Activated CD8-positive, alpha-beta memory T cell treated with anti-CD3 and anti-CD28 coated beads for 48 hours (primary cell): ENCODE measurements around the gene TIMP2.
A peak's percentile ranks its signal among the peaks of the same experiment; 100 is the strongest.
"Not testable (repeated sequence)": the region's sequence is repeated elsewhere in the genome, so short reads cannot be mapped to it uniquely, and the experiment has no call there.

ENCODE experiments used
- DNase-seq, 3 experiments: peaks; one replicate each; pipeline ENCODE4 v3.0.0-alpha.2; 2020; ENCODE audit warnings: low read depth in 2 of 3, low spot score in 2 of 3

Gene TIMP2

DNA sequence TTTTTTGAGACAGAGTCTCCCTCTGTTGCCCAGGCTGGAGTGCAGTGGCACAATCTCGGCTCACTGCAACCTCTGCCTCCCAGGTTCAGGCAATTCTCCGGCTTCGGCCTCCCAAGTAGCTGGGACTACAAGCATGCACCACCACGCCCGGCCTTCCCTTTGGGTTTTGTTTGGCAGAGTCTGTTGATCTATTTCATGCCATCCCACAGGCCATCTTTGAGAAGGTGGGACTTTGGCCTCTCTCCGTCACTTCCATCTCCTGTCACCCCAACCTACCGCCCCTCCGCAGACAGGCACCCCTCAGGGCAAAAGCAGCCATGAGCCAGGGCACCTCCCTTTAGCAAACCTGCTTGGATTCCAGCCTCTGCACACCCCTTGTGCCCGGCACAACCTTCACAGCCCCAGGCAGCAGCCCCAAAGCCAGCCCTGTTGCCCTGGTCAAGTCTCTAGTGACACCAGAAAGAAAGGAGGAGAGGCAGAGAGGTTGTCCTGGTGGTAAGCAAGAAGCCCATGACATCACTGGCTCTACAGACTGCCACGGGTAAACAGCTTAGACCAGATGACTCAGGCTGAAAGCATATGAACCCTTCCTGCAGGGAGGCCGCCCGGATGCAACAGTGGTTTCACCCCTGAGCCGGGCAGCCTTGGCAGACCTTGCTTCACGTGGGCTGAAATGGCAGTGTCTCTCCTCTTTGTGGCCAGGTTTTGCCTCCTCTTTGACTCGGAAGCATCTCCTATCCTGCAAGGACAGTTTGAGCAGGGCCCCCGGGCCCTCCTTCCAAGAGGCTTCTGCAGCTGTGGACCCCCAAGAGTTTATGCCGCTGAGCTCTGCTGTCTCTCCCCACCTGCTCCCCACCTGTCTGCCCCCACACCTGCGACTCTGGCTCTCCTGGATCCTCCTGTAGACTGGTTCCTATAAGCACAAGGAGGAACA lies 8.1 kb upstream of the TIMP2 start:
- peak in 1 of 3 experiments; percentile 25 for DNase-seq

DNA sequence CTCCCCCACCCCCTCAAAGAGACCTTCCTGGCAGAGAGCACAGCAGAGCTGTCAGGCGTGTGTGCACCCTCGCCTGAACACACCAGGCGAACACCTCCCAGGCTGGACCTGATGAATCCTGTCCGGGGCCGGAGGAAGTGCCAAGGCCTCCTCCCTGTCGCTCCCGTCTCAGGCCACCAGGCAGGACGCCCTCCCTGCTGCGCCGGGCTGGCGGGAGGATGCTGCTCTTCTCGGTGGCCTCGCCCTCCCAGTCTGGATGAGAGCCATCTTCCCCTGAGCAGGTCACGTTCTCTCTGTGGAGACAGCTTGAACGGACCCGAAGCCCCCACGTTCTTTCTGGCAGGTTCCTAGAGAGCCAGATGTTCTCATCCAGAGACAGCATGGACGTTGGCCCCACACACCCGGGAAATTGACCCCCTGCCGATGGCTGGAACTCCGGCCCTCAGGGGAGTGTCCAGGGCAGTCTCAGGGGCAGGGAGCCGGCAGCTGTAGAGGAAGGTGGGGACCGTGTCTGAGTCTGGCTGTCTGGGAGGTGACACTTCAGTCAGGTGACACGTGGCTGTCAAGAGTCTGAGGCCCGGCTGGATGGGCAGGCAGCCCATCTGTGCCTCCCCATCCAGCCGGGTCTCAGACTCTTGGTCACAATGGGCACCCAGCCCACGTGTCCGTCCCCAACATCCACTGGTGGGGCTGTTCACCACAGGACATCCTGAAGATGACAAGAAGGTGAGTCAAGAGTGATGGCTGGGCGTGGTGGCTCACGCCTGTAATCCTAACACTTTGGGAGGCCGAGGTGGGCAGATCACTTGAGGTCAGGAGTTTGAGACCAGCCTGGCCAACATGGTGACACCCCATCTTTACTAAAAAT lies 5.0 kb upstream of the TIMP2 start:
- no peak for DNase-seq

DNA sequence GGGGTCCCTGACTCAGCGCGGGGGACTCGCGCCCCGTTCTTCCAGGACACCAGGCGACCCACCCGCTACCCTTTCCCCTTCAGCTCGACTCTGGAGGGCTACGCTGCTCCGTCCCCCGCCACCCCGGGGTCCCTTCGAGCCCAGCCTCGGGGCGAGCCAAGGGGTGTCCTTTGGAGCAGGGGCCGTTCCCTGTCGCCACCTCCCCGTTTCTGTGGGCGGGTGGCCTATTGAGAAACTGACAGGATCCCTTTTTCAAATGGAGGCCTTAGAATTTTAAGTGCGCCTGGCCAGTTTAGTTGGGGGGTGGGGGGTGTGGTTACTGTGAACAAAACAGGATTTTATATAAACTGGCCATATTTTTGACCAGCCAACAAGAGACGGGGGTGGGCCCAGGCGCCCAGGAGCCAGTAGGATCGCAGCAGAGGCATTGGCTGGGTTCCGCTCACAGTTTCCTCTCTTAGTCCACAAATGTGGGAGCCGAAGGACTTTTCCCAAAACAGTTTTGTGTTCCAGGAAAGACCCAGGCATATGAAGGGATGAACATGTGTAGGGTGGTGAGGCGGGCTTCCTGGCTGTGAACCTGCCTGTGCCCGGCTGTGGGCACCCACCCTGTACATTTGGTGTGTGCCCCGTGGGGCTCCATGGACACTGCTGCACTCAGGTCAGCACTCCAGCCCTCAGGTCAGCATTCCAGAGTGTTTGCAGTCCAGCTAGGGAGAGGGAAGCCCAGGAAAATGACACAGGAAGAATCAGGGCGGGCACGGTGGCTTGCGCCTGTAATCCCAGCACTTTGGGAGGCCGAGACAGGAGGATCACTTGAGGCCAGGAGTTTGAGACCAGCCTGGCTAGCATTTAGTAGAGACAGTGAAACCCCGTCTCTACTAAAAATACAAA lies 722 bp upstream of the TIMP2 start:
- DNase-seq, result no peak

DNA sequence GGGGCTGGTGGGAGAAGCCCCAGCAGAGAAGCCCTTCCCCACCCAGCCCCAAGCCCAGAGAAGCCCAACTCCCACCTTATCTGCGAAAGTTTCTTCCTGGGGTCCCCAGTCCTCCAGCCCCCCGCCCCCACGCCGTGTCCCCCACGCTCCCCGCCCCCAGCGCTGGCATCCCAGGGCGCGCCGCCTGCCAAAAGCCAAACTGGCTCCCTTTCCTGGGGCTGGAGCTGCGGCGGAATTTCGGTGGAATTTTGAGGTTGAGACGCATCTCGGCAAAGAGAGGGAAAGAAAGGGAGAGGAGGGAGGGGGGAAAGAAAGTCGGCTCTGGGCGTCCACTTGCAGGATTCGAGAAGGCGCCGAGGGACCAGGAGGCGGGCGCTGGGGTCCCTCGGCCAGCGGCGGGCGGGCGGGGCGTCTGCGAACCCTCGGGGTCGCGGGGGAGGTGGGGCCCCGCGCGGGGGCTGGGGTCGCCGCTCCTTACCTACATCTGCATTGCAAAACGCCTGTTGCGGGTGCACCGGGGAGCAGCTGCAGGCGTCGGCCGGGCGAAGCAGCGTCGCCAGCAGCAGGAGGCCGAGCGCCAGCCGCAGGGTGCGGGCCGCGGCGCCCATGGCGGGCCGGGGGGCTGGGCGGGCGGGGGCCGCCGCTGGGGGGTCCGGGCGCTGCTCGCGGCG lies 571 bp downstream of the TIMP2 start:
- no peak for DNase-seq

DNA sequence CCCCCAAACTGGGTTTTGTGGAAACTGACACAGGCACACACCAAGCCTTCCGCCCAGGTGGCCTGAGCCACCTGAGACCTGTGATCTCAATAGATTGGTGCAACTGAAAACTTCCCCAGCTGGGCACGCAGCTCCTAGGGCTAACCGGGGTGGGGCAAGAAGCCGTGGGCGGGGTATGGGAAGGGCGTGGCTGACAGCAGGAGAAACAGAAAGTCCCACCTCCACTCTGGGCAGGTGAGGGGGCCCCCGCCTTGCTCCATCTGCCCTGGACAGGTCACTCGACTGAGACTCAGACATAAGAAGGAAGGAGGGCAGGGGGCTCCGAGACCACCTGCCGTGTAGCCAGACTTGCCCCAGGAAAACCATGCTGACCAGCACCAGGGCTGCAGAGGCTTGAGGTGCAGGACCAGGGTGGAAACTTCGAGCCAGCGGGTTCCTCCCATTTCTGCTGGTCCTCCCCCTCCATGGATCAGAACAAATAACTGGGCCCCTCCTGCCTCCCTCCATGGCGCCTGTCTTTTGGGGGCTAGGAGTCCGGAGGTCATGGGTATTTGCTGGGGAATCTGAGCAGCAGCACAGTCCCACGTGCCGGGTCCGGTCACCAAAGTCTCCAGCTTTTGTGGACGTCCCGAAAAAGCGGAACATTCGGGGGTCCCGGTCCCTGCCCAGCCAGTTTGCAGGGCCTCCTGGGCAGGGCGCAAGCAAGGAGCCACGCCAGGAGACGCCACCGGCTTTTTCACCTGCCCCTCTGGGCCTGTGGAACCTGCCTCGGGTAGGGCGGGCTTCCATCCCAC lies 1.3 kb downstream of the TIMP2 start:
- DNase-seq, result no peak

DNA sequence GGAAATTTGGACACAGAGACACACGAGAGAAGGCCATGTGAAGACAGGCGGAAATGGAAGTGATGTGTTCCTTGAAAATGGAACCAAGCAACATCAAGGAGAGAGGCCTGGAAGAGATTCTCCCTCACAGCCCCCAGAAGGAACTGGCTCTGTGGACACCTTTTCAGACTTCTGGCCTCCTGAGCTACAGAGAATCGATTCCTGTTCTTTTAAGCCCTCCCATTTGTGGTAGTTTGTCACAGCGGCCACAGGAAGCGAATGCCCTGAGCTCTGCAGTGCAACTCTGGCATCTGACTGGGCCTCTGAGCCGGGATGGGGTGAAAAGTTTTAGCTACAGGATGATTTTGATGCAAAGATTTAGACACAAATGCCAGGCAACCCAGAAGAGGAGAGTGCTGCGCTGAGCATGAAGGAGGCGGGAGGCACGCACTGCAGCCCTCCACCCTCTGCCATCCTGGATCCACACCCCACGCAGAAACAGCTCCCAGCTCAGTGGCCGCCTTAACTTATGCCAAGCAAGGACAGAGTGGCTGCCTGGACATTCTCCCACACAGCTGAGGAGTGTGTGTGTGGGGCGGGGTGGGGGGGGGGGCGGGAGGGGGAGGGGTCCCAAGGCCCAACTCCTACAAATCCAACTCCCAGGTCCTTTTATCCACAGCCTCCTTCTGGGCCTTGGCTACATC lies 2.2 kb downstream of the TIMP2 start:
- DNase-seq, result no peak

DNA sequence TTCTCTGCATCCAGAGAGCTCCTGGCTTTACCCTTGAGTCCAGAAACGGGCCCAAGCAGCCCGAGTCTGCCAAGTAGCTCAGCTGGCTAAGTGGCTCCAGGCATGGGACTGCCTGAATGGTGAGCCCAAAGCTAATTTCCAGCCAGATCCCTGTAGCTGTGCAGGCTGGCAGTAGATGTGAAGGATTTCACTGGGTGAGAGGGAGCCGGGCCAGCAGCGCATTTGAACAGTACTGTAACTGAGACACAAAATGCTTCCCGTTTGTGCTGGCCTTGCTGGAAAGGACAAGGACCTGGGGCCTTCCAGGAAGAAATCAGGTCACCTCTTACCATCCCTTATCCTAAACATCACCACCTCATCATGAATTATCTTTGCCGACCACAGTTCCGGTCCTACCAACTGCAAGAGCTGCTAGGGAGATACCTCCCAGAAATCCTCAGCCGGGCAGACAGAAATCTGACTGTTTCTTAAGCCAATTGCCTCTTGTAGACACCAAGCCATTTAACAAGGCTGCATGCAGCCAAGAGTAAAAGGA lies 3.7 kb downstream of the TIMP2 start:
- DNase-seq, result no peak

DNA sequence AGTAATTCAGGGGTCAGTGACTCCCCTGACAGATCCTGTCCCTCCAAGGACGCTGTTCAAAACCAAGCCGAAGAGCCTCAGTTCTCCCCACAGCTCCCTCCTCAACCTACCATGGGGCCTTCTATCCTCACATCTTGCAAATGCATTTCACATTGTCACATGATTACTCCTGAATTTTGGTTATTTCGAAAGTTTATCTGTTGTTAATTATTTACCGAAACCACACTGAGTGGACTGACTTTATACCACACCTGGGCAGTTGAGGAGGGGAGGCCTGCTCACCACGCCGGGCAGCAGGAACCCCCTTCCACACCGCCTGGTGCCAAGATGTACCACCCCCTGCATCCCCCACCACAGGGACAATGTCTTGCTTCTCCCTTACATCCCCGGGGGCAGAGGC lies 4.7 kb downstream of the TIMP2 start:
- no peak for DNase-seq

DNA sequence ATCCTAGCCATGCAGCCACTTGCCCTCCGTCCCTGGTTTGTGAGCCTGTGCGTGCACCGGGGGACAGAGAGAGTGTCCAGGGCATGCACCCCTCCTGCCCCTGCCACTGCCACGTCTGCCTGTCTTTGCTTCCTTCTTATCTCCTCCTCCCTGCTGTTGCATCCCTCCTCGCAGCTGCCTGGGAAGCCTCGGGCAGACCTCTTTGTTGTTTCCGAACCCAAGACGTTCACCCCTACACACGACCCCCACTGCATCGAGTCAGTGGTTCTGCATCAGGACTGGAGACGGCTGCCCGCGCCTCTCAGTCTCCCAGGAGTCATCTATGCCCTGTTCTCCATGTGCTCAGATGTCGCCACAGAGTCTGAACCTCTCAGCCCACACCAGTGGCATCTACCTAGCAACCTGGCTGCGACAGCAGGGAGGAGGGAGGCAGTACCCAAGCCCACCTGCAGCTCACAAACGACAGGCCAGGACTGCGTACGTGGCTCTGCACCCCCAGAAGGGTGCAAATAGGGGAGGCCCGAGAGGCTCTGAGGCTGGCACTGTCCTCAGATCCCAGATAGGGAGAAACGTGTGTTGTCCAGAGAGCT lies 5.2 kb downstream of the TIMP2 start:
- DNase-seq, result no peak

DNA sequence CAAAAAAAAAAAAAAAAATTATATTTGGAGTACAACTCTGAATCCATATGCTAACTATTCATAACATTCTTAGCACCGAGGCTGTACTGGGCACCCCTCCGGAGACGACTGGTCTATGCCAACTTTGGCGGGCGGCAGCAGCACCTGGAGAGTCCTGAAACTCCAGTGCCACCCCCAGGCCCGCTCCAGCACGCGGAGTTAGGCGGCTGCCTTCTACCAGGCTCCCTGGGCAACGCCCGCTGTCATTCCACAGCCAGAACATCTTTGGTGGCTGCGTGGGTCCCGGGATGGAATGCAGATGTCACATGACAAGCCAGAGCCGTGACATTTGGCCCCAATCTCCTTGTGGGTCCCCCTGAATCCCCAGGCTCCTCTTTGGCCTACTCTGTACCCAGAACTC lies 6.2 kb downstream of the TIMP2 start:
- no peak for DNase-seq

DNA sequence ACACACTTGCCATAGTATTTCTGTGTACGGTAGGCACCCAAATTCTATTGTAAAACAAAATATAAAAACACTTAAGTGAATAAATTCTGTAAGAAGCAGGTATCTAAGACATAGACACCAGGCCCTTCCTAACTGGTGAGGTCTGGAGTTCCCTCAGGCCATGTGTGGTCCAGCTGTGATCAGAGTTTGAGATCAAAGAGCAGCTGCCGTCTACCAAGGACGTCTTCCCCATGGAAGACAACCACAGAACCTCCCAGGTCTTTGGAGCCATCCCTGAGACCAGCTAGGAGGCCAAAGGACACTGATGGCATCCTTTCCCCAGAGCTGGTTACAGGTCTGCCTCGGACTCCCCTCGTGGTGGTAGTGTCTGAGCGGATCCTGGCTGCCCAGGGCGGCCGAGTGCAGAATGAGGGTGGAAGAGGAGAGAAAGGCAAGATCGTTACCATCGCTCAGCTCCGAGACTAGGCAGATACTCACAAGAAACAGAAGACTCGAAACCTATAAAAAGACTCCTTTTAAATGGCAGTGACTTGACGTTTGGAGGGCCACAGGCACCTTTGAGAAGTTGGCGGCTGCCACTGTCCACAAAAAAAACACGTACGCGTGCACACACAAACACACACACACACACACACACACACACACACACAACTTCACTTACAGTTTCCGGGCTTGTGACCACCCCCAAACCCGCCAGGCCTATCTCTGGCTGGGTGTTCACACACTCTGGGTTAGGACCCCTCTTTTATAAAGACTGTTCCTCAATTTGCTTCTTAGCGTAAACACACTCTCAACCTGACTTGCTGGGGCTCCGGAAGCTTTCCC lies 7.5 kb downstream of the TIMP2 start:
- no peak for DNase-seq

DNA sequence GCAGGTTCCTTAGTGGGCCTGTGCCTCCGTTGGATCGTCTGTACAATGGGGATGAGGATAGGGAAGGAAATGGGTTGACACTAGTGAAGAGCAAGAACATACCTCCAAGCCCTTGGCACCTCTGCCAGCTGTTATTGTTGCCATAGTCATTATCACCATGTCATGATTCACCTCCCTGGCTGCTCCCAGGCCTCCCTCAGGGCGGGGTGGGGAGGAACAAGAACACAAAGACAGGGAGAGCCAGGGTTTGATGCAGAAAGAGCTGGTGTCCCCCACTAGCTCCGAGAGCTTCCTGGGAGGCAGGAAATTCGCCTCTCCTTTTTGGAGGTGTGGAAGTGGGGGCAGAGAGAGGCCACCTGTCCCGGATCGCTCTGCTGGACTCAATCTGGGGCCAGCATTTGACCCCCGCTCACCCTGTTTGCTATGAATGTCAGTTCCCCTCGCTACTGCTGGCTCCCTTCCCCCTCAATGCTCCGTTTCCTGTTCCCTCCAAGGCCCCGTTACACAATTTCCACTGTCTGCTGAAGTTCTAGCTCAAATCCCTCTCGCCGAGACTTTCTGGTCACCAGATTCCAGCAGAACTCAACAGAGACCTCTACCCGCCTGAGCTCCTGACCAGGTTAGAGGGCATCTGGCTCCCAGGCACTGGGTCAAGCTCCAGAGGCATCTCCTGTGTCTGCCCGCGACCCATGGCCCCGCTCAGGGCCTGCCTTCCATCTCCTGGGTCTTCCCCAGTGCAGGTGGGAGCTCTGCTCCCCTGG lies 9.1 kb downstream of the TIMP2 start:
- DNase-seq, result no peak

DNA sequence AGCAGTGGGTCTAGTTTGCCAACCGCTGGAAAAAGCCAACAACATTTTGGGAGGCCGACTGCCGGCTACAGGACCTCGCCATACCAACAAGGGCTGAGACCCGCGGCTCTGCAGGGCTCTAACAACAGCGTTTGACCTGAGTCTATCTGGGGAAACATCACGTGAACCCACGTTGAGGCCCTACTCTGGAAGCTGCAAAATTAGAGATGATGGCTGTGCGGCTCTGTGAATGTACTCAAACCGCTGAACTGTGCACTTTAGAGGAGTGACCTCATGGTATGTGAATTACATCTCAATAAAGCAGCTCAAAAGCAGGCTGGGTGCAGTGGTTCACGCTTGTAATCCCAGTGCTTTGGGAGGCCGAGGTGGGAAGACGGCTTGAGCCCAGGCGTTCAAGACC lies 12.1 kb downstream of the TIMP2 start:
- DNase-seq, result no peak

DNA sequence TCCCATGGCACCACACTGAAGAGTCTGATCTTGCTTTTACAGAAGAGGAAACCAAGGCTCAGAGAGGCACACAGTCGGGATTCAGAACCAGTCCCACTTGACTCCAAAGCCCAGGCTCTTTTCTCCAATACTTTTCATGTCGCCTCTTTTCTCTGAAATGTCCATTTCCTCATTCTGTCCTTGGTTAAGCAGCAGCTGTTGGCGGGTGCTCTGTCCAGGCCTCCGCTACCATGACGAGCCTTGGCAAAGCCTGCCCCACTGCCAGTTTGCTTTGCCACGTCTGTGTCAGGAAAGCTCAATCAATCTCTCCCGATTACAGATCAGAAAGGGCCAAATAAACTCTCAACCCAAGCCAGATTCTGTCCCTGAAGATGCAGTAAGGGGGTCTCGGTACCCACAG lies 13.1 kb downstream of the TIMP2 start:
- no peak for DNase-seq

DNA sequence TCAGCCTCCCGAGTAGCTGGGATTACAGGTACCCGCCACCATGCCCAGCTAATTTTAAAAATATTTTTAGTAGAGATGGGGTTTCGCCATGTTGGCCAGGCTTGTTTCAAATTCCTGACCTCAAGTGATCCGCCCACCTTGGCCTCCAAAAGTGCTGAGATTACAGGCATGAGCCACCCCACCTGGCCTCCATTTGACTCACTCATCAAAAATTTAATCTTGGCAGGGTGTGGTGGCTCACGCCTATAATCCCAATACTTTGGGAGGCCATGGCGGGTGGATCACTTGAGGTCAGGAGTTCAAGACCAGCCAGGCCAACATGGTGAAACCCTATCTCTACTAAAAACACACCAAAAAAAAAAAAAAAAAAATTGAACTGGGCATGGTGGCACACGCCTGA lies 13.6 kb downstream of the TIMP2 start:
- not testable (repeated sequence) for DNase-seq

DNA sequence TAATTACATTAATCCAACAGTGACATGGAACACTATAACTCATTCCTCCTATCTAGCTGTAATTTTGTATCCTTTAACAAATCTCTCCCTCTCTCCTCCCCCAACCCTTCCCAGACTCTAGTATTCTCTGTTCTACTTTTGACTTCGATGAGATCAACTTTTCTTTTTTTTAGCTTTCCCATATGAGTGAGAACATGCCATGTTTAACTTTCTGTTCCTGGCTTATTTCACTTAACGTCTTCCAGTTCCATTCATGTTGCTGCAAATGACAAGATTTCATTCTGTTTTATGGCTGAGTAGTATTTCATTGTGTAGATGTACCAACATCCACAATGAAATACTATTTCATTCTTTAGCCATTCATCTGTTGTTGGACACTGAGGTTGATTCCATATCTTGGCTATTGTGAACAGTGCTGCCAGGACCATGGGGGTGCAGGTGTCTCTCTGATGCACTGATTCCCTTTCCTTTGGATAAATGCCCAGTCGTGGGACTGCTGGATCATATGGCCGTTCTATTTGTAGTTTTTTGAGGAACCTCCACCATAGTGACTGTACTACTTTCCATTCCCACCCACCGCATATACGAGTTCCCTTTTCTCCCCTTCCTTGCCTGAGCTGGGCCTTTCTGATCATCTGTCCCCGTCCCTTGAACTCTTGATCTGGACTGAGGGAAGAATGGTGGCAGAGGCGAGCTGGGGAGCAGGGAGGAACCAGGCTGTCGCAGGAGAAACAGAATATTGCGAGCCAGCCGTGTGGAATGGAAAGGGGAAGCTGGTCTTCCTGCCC lies 14.5 kb downstream of the TIMP2 start:
- no peak for DNase-seq
